ENCODE measurements around the gene ZNF808.
"Not testable (repeated sequence)": the region's sequence is repeated elsewhere in the genome, so short reads cannot be mapped to it uniquely, and the experiment has no call there.

DNA sequence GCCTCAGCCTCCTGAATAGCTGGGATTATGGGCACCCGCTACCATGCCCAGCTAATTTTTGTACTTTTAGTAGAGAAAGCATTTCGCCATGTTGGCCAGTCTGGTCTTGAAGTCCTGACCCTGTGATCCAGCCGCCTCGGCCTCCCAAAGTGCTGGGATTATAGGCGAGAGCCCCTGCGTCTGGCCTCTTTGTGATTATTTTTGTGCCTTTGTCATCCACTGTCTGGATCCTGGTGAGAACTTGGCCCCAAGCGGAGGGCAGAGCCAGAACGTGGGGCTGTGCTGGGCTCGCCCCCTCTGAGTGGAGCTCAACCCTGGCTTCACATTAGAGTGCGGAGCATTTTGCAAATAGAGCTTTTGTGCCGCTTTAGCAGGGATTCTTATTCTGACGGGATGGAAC, 26.5 kb upstream of the ZNF808 start:
- not testable (repeated sequence) for TF ChIP-seq POLR2AphosphoS5, POLR2A (IDR thresholded peaks at IDR 0.05)
- TF ChIP-seq, protein P1, sequence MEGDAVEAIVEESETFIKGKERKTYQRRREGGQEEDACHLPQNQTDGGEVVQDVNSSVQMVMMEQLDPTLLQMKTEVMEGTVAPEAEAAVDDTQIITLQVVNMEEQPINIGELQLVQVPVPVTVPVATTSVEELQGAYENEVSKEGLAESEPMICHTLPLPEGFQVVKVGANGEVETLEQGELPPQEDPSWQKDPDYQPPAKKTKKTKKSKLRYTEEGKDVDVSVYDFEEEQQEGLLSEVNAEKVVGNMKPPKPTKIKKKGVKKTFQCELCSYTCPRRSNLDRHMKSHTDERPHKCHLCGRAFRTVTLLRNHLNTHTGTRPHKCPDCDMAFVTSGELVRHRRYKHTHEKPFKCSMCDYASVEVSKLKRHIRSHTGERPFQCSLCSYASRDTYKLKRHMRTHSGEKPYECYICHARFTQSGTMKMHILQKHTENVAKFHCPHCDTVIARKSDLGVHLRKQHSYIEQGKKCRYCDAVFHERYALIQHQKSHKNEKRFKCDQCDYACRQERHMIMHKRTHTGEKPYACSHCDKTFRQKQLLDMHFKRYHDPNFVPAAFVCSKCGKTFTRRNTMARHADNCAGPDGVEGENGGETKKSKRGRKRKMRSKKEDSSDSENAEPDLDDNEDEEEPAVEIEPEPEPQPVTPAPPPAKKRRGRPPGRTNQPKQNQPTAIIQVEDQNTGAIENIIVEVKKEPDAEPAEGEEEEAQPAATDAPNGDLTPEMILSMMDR (IDR thresholded peaks at IDR 0.05), result not testable (repeated sequence)
